GM12873 (cell line): Measurements from ENCODE around the gene WDR82.

Experiments
- CTCF ChIP-seq: IDR thresholded peaks from 2 replicates; pipeline ENCODE4 v1.5.1; 2012; ENCODE audit warnings: low read depth, mild to moderate bottlenecking, moderate library complexity, low read length, control low read depth; ENCODE audit not compliant: insufficient read depth; ENCODE audit errors: missing control alignments

Gene WDR82

GRCh38 chr3:52247409-52248164 lies 30.9 kb downstream of the WDR82 start:
- TF ChIP-seq CTCF: no peak

GRCh38 chr3:52246728-52247408 lies 31.6 kb downstream of the WDR82 start:
- no peak for TF ChIP-seq CTCF

GRCh38 chr3:52246264-52246620 lies 32.2 kb downstream of the WDR82 start:
- no peak for TF ChIP-seq CTCF

GRCh38 chr3:52245322-52246263 lies 32.9 kb downstream of the WDR82 start, which contains the start of gene PPM1M:
TSS of gene PPM1M (plus strand) at chr3:52245759. CDS start at chr3:52245825, 66 bp downstream.
- TF ChIP-seq CTCF: no peak

GRCh38 chr3:52243791-52244628 lies 34.4 kb downstream of the WDR82 start:
- TF ChIP-seq CTCF: no peak

- no peak for TF ChIP-seq CTCF
Observed at GRCh38 chr3:52242039-52242438, 36.4 kb downstream of the WDR82 start.
